DMS79 treated with DMSO at 0.1 percent for 48 hours (cell line): ENCODE measurements around the gene FCHSD1.

ENCODE experiments used
- DNase-seq: peaks from one replicate; lab custom pipeline; 2025; lab: John Stamatoyannopoulos, UW

The FCHSD1 gene

DNA sequence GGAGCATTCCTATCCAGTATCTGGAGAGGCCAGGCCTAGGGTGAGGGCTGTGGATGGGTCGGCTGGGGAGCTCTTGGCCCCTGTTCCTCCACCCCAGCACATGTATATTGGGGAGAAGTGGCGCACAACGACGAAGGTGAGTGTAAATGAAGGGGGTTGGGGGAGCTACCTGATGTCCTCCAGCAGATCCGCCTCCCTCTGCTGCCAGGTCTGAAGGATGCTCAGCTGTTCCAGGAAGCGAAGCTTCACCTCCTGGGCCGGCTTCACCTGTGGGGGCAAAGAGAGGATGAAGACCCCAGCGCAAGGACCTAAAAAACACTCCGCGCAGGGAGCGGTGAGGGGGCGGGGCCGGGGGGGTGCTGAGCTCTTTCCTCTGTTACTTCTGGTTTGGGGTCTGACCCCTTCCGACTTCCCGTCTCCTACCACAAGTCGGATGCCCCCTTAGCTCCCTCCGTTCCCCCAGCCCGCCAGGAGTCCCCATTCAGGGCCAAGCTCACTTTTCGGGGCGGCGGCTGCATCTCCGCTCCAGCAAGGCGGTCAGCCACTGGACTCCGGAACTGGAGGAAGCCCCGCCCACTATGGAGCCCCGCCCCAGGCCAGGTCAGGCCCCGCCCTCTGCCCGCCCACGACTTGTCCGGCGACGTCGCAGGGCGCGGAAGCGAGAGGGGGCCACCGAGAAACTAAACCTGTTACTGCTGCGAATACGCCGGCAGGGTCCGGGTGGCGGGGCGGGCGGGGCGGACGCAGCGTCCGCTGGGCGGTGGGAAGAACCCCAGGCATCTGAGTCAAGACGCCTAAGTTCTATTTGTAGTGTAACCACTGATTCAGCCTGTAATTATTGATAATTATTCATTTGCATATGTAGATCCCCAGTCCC is at the start of gene FCHSD1:
FCHSD1 (minus strand) TSS at position 568 of the 877 bp plus-strand sequence; CDS start at position 518, 50 bp downstream.
- peak; percentile 55 for DNase-seq

DNA sequence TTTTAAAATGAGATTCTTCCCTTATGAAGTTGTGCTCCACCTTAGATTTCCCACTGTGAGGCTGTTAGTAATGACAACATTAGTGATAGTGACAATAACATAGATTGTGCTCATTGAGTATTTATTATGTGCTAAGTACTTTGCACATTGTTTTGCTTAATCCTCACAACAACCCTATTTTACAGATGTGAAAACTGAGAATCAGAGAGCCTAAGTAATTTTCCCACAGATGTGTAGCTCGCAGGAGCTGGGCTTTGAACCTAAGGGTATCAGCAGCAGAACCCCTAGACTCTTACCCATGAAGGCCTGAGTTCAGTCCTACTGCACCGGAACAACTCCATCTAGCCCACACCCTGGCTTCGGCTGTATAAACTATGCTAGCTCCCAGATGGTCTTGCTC is 46.4 kb upstream of the FCHSD1 start:
- no peak for DNase-seq

DNA sequence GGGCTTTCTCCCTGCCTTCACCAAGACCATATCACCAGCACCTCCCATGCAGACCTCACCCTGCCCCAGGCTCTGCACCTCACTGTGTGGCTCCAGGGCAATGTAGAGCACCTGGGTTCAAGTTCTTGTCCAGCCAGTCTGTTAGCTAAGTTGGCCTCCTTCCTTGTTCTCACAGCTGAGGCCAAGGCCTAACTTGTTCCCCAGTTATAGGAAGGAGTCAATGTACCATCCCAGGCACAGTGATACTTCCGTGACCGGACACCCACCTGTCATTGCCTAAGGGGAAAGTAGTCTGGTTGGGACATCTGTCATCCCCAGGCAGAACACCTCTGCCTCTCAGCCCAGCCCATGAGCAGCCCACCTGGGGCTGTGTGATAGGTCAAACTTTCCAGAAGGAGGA is 45.2 kb upstream of the FCHSD1 start:
- DNase-seq: no peak

DNA sequence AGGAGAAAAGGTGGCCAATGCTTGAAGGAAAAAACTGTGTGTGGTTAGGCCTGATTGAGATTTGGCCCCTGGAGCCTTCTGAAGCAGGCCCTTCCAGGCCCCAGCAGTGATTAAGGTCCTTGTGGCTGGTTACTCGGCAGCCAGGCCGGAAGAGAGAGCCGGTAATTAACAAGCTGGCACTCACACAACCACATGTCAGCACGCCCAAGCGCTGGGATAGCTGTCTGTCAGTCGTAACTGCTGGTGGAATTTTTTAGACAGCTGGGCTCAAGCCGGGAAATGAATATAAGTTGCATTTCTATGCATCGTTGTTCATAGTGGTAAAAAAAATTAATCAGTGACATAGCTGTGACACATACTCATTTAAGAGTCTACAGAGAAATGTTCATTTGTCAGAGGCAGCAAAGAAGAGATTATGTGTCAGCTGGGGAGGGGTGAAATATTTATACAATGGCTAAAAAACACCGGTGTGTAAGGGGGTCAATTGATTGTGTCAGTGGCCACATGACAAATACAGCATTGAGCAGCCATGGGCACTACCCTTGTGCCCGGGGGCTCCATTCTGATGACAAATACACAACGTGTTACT is 44.5 kb upstream of the FCHSD1 start:
- DNase-seq: peak; percentile 47

DNA sequence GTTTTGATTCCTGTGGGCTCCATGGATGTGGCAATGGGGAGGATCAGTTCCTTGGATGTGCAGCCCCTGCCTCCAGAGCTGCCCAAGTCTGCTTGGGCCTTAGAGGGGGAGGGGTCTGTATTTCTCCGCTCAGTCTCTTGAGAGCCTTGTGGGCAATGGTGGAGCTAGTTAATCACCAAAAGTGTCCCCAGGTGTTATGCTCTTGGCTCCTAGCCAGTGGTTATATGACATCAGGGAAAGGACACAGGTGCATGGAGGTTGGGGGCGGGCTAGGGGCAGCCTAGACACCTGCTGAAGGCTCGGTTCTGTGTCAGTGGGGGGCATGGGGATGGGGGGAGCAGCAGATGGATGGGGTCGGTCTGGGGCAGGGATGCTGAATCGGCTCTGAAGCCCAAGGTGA is 43.3 kb upstream of the FCHSD1 start:
- DNase-seq: peak; percentile 60

DNA sequence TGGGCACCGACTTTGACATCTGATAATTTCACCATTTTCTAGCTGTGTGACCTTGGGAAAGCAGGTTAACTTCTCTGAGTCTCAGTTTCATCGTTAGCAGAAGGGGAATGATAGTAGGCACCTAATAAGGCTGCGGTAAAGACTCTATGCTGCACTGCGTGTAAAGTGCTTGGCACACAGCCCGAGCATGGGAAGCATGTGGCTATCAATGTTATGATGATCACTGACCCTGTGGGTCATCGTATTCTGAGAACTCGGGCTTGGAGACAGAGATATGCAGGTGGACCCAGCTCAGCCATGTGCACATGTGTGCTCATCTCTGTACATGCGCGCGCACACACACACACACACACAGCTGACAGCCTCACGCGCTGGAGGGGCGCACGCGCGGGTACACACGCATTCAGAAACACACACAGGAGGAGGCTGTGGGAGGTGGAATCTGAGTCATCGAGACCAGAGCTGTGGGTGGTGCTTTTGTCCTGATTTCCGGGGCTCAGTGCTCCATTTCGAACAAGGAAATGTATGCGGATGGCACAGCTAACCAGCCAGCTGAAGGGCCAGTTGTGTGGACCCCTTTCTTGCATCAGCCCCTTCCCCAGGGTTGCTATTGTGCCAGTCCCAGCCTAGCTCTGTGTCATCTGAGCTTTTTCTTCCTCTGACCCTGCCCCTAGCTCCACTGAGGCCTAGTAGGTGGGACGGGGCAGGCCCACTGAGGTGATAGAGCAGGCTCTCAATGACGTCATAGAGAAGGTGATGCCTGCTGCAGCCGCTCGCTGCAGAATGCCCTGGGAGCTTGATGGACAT is 41.9 kb upstream of the FCHSD1 start:
- DNase-seq: no peak

DNA sequence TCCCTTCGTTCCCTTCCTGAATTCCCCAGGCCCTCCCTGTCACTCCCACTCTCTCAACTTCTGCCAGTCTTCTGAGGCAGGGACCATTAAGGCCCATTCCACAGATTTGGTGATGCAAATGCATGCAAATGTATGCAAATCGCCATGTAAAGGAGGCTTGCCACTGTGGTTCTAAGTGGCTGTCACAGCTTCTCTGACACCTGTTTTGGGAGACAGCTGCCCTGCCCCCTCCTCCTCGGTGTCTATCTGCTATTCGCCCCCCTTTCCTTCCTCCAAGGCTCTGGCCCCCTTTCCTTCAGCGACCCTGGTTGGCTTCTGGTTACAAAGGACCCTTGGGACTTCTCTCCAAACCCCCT is 41.3 kb upstream of the FCHSD1 start:
- no peak for DNase-seq

DNA sequence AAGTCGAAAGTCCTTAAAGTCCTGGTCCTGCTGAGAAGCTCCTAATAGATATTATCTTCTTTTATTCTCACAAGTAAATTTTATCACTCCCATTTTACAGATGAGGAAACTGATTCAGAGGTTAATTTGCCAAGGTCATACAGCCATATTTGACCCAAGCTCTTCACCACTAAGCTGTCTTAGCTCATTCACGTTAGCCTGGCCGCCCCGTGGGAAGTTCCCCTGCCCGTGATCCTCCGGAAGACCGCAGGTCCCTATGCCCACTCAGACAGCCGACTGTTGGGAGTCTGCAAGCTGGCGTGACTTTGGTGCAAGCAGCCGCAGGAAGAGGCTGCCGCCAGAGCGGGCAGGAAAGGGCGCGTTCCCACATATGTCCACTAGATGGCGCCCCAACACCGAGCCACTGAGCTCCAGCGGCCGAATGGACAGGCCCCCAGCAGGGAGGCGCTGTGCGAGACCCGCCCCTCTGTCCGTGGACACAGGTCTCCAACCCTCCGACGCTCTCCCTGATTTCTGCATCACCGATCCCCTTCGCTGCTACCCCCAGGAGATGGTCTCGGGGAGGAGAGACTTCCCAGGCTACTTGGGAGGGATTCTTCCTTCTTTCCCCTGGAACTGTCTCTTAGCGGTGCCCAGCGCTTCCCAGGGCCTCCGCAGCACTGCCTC is 40.8 kb upstream of the FCHSD1 start:
- peak; percentile 39 for DNase-seq

DNA sequence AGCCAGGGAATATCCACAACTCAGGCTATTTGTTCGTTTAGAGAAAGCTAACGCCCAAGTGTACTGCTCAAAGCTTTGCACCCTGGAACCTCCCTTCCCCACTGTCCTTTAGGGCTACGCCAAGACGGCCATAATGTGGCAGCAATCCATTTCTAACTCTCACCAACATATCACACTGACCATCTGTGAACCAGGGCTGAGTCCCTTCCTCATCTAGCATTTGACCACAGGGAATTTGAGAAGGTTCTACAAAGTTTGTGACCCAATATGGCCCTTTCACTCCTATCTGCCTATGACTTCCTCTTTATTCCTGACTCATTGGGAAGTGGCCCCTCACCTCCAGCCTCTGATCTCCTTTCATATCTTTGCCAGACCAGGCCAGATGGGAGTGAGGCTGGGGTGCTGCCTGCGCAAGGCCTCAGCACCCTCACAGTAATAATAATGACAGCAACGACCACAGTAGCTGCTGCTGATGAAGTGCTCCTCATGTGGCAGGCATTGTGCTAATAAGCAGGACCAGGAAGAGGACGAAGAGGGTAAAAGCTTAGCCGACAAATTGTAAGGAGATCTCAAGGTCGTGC is 40.2 kb upstream of the FCHSD1 start:
- DNase-seq: no peak

DNA sequence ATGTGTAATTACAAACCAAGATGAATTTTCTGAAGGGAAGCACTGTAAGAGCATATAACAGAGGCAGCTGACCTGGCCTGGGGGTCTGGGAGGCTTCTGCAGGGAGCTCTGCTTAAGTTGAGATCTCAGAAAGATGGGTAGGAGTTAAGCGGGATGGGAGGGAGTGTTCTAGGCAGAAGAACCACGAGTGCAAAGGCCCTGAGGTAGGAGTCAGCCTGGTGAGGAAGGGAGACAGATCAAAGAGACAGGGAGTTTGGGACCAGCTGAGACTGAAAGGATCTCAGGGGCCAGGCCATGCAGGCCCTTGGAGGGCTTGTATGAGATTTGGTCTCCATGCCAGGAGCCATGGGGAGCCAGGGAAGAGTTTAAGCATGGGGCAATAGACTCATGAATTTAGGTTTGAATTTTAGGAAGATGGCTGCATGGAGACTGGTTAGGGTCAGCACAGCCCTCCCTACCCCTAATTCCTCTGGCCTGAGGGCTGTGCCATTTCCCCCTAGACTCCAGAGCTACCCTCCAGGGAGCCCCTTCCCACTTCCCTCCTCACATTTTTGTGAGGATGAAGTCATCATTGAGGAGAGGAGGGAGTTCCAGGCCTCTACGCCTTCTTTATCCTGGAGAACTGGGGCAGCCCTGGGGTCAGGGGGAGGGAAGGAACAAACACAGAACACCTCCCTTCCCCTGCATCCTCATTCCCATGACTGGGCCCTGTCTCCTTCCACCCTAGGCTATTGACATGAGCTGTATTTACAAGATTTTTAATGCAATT is 35.6 kb upstream of the FCHSD1 start:
- DNase-seq: no peak

DNA sequence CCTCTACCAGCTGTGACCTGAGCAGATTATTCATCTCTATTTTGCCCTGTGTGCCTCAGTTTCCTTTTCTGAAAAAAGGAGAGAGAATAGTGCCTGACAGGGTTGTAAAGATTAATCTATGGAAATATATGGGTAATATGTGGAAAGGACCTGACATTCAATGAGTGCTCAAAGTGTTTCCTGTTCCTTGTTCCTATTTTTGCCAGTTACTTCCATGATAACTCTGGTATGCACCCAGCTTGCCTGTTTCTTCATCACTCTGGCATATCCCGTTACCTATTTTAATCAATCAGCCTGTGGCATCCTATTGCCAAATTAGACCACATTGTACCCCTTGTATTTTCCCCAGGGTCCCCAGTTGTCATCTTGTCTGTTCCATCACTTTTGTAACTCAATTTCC is 34.4 kb upstream of the FCHSD1 start:
- no peak for DNase-seq

DNA sequence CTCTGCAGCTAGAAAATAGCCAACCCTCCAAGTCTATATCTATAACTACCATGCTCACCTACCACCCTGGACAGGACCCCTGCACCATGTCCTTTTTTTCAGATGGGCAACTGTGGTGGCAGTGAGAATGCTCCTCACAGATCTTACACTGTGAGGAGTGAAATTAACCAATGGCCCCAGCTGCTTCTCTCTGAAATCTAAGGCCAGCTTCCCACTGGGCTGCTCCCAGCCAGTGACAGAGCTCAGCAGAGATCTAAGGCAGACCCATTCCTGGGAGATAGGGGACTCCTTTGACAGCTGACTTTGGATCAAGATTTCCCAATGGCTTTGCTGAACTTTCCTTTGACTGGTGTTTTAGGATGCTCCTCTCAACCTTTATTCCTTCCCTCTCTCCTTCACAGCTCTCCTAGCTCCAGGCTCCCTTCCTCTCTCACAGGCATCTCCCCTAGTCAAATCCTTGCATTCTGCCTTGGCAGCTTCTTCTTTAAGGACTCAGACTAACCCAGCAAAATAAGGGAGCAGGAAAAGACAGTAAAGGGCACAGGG is 32.5 kb upstream of the FCHSD1 start:
- no peak for DNase-seq

DNA sequence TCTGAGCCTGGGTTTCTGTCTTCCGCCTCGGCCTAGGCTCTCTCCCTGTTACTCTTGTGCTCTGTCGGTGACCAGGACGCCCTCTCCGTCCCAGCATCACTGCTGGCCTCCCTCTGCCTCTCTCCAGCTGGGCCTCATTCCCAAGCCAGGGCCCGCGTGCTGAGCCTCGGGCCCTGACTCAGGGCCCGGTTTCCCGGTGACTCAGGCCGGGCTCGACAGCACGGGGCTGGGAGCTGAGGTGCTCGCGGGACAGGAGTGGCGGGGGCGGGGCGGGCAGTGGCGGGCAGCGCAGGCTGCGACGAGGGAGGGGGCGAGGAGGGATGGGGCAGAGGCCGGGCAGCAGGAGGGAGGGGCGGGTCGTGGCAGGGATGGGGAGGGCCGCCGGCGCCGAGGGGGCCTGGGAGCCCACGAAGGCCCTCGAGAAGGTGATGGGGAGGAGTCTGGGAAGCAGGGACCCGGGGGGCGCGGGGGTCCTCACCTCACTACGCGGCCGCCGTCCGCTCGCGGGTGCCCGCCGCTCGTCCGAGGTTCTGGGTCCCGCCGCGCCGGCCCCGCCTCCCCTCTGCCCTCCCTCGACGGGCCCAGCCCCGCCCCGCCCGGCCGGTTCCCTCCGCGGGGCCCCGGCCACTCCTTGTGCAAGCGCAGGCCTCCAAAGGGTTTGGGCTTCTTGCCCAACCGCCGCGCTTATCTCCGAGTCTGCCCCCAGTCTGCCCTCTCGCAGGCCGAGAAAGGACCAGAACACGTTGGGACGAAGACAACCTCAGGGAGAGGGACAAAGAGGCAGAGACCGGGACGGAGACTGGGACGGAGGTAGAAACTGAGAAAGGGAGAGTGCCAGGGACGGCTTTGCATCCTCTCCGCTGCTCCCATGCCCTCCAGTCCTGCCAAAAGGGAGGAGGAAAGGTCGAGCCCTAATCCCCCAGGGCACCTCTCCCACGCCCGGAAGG is 30.8 kb upstream of the FCHSD1 start, which contains the start of gene ARAP3:
ARAP3 (minus strand) TSS at position 536 of the 947 bp plus-strand sequence. CDS start 1,744 bp downstream, outside the sequence.
- peak; percentile 11 for DNase-seq

DNA sequence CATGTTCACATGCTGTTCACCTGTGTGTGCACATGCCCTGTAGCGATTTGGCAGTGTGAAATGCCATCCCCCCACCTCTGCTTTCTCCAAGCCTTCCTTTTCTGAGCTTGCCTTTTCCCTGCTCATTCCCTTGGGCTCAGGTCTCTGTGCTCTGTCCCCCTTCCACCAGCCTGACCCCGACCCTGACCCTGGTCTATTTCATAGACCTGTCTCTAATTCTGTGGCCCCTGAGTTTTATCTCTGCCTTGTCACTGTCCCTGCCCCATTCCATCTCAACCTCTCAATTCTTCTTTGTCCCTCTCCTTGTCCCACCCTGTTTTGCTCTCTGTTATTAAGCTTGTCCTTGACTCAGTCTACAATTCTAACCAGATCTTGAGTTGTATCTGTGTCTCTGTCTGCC is 30.1 kb upstream of the FCHSD1 start:
- no peak for DNase-seq

DNA sequence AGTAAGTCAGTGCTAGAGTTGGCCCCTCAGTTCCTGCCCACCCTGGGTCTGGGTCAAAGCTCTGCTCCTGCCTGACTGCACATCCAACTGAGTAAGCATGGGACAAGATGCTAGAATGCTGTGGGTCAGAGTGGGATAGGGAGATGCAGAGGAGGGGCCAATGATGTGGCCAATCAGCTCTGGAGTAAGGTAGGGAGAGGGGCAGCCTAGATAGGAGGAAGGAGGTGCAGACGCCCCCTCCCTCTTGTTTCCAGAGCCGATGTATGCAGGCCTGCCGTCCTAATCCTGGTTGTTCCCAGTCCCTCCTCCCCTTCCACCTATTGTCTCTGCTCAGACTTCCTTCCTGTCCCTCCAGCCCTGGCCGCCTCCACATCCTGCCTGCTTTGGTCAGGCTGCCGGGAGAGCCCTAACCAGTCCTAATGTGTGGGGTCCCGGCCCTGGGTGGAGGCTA is 29.6 kb upstream of the FCHSD1 start:
- no peak for DNase-seq

DNA sequence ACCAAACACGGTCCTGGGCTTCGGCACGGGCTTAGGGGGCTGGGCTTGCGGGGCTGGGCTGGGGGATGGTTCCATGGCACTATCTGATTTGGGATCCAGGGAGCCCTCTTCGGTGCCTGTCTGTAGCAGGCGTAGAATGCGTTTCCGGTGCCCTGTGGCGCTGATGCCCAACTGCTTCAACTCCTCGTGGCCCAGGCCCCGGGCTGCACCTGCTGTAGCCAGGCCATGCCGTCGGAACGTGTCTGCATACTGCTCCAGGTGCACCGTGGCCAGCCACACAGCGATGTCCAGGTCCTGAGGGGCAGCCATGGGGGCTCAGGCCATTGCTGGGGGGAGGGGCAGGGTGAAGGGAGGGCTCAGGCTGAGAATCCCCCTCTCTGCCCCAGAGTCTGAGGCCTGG is 29.0 kb upstream of the FCHSD1 start:
- no peak for DNase-seq

DNA sequence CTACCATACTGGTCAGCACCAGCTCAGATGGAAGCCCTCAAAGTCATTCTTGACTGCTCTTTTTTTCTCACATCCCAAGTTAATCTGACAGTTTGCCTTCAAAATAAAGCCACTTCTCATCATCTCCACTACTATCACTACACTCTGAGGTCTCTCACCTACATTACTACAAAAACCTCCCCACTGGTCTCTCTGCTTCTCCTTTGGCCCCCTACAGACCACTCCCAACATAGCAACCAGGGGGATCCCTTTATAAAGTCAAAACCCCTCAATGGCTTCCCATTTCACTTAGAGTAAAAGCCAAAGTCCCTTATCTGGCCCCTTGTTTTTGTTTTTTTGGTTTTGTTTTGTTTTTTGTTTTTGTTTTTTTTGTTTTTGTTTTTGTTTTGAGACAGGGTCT is 26.2 kb upstream of the FCHSD1 start:
- DNase-seq: no peak

DNA sequence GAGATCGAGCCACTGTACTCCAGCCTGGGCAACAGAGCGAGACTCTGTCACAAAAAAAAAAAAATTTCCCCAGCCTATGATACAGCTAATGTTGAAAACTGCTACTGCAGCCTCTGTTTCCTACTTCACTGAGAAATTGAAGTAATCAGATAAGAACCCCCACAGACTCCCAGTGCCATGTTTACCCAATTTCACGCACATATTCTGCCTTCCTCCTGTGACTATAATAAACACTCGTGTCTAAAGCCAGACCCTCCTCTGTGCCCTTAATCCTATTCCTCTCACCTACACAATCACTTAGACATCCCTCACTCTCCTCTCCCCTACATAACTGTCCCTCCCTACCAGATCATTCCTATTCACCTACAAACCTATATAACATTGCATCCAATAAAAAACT is 24.5 kb upstream of the FCHSD1 start:
- DNase-seq: no peak

DNA sequence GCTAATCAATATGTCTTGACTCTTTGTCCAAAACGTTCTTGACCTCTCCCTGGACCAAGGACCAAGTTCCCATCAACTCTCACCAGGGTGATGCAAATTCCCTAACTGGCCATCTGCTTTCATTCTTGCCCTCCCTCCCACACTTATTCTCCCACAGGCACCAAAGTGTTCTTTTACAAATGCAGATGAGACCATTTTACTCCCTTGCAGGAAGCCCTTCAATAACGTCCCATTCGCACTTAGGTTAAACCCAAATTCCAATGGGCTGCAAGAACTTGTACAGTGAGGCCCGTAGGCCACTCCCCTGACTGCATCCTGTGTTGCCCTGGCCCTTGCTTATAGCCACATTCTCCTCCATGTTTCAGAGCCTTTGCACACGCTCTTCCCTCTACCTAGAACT is 23.5 kb upstream of the FCHSD1 start:
- no peak for DNase-seq
